Measurements from ENCODE around the gene PLD4.
"Not testable (repeated sequence)": the region's sequence is repeated elsewhere in the genome, so short reads cannot be mapped to it uniquely, and the experiment has no call there.

PLD4 gene

DNA sequence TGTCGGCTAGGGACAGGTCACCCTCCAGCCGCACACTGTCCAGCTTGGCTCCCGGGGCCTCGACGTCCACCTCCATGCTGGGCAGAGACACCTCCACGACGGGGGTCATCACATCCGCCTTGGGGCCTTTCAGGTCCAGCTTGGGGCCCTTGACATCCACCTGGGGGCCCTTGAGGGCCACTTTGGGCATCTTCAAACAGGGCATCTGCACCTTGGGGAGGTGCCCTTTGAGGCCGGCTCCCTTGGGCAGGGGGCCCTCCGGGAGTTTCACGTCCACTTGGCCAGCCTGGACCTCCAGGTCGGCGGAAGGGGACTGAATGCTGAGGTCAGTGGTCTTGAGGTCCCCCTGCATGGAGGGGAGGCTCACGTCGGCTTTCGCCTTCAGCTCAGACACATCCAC lies 17.9 kb downstream of the PLD4 start:
- H3K9ac ChIP-seq (ENCODE audit: low read length) = no peak overlapping the region
- H3K27me3 ChIP-seq (replicated peaks; ENCODE audit: control insufficient read depth, insufficient read depth, low read length) = no peaks in the 10 kb centered on the region
- no peaks in the 10 kb centered on the region for H3K4me1 ChIP-seq (ENCODE audit: control insufficient read depth, insufficient read depth, low read length)
- H3K9me3 ChIP-seq (ENCODE audit: control insufficient read depth, low read length) = no peaks in the 10 kb centered on the region
- DNase-seq (ENCODE audit: low read depth) = no peak
- H3K36me3 ChIP-seq (ENCODE audit: control insufficient read depth, insufficient read depth, low read length, severe bottlenecking) = peaks cover 2% of the 10 kb centered on the region
- no peak overlapping the region for H3K4me3 ChIP-seq (ENCODE audit: low read length)

DNA sequence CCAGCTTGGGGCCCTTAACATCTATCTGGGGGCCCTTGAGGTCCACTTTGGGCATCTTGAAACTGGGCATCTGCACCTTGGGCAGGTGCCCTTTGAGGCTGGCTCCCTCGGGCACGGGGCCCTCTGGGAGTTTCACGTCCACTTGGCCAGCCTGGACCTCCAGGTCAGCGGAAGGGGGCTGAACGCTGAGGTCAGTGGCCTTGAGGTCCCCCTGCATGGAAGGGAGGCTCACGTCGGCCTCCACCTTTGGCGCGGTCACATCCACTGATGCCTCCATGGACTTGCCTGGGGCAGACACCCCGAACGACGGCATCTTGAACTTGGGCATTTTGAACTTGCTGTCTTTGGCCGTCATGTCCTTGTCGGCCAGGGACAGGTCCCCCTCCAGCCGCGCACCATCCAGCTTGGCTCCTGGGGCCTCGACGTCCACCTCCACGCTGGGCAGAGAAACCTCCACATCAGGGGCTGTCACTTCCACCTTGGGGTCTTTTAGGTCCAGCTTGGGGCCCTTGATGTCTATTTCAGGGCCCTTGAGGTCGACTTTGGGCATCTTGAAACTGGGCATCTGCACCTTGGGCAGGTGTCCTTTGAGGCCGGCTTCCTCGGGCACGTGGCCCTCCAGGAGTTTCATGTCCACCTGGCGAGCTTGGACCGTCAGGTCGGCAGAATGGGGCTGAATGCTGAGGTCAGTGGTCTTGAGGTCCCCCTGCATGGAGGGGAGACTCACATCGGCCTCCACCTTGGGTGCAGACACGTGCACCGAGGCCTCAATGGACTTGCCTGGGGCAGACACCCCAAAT lies 18.7 kb downstream of the PLD4 start:
- H3K4me3 ChIP-seq (ENCODE audit: low read length); H3K4me1 ChIP-seq (ENCODE audit: control insufficient read depth, insufficient read depth, low read length); H3K9ac ChIP-seq (ENCODE audit: low read length); H3K27me3 ChIP-seq (replicated peaks; ENCODE audit: control insufficient read depth, insufficient read depth, low read length); H3K36me3 ChIP-seq (ENCODE audit: control insufficient read depth, insufficient read depth, low read length, severe bottlenecking); H3K9me3 ChIP-seq (ENCODE audit: control insufficient read depth, low read length); DNase-seq (ENCODE audit: low read depth): not testable (repeated sequence)

- not testable (repeated sequence) for H3K4me1 ChIP-seq (ENCODE audit: control insufficient read depth, insufficient read depth, low read length); DNase-seq (ENCODE audit: low read depth); H3K9ac ChIP-seq (ENCODE audit: low read length); H3K36me3 ChIP-seq (ENCODE audit: control insufficient read depth, insufficient read depth, low read length, severe bottlenecking); H3K9me3 ChIP-seq (ENCODE audit: control insufficient read depth, low read length); H3K27me3 ChIP-seq (replicated peaks; ENCODE audit: control insufficient read depth, insufficient read depth, low read length); H3K4me3 ChIP-seq (ENCODE audit: low read length)
These were observed 19.3 kb downstream of the PLD4 start for GRCh38 chr14:104944016-104944308.

DNA sequence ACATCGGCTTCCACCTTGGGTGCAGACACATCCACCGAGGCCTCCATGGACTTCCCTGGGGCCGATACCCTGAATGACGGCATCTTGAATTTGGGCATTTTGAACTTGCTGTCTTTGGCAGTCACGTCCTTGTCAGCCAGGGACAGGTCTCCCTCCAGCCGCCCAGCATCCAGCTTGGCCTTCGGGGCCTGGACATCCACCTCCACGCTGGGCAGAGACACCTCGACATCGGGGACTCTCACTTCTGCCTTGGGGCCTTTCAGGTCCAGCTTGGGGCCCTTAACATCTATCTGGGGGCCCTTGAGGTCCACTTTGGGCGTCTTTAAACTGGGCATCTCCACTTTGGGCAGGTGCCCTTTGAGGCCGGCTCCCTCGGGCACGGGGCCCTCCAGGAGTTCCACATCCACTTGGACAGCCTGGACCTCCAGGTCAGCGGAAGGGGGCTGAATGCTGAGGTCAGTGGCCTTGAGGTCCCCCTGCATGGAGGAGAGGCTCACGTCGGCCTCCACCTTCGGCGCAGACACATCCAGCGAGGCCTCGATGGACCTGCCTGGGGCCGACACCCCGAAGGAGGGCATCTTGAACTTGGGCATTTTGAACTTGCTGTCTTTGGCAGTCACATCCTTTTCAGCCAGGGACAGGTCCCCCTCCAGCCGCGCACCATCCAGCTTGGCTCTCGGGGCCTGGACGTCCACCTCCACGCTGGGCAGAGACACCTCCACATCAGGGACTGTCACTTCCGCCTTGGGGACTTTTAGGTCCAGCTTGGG lies 19.9 kb downstream of the PLD4 start:
- not testable (repeated sequence) for DNase-seq (ENCODE audit: low read depth); H3K9ac ChIP-seq (ENCODE audit: low read length); H3K4me1 ChIP-seq (ENCODE audit: control insufficient read depth, insufficient read depth, low read length); H3K9me3 ChIP-seq (ENCODE audit: control insufficient read depth, low read length); H3K36me3 ChIP-seq (ENCODE audit: control insufficient read depth, insufficient read depth, low read length, severe bottlenecking); H3K4me3 ChIP-seq (ENCODE audit: low read length); H3K27me3 ChIP-seq (replicated peaks; ENCODE audit: control insufficient read depth, insufficient read depth, low read length)

- not testable (repeated sequence) for H3K4me3 ChIP-seq (ENCODE audit: low read length)
These were observed 20.6 kb downstream of the PLD4 start for GRCh38 chr14:104945266-104945665.

GRCh38 chr14:104945986-104946965 lies 21.6 kb downstream of the PLD4 start:
- H3K4me3 ChIP-seq (ENCODE audit: low read length); H3K9me3 ChIP-seq (ENCODE audit: control insufficient read depth, low read length); H3K27me3 ChIP-seq (replicated peaks; ENCODE audit: control insufficient read depth, insufficient read depth, low read length); H3K4me1 ChIP-seq (ENCODE audit: control insufficient read depth, insufficient read depth, low read length); H3K9ac ChIP-seq (ENCODE audit: low read length); DNase-seq (ENCODE audit: low read depth); H3K36me3 ChIP-seq (ENCODE audit: control insufficient read depth, insufficient read depth, low read length, severe bottlenecking): not testable (repeated sequence)

More at GRCh38 chr14:104945266-104945665, 20.6 kb downstream of the PLD4 start:
- not testable (repeated sequence) for H3K27me3 ChIP-seq (replicated peaks; ENCODE audit: control insufficient read depth, insufficient read depth, low read length); H3K4me1 ChIP-seq (ENCODE audit: control insufficient read depth, insufficient read depth, low read length); H3K9ac ChIP-seq (ENCODE audit: low read length); DNase-seq (ENCODE audit: low read depth); H3K9me3 ChIP-seq (ENCODE audit: control insufficient read depth, low read length); H3K36me3 ChIP-seq (ENCODE audit: control insufficient read depth, insufficient read depth, low read length, severe bottlenecking)

DNA sequence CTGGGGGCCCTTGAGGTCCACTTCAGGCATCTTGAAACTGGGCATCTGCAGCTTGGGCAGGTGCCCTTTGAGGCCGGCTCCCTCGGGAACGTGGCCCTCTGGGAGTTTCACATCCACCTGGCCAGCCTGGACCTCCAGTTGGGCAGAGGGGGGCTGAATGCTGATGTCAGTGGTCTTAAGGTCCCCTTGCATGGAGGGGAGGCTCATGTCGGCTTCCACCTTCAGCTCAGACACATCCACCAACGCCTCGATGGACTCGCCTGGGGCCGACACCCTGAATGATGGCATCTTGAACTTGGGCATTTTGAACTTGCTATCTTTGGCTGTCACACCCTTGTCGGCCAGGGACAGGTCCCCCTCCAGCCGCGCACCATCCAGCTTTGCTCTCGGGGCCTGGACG lies 22.5 kb downstream of the PLD4 start:
- H3K4me1 ChIP-seq (ENCODE audit: control insufficient read depth, insufficient read depth, low read length); H3K9ac ChIP-seq (ENCODE audit: low read length); DNase-seq (ENCODE audit: low read depth); H3K4me3 ChIP-seq (ENCODE audit: low read length); H3K36me3 ChIP-seq (ENCODE audit: control insufficient read depth, insufficient read depth, low read length, severe bottlenecking); H3K27me3 ChIP-seq (replicated peaks; ENCODE audit: control insufficient read depth, insufficient read depth, low read length); H3K9me3 ChIP-seq (ENCODE audit: control insufficient read depth, low read length): not testable (repeated sequence)

DNA sequence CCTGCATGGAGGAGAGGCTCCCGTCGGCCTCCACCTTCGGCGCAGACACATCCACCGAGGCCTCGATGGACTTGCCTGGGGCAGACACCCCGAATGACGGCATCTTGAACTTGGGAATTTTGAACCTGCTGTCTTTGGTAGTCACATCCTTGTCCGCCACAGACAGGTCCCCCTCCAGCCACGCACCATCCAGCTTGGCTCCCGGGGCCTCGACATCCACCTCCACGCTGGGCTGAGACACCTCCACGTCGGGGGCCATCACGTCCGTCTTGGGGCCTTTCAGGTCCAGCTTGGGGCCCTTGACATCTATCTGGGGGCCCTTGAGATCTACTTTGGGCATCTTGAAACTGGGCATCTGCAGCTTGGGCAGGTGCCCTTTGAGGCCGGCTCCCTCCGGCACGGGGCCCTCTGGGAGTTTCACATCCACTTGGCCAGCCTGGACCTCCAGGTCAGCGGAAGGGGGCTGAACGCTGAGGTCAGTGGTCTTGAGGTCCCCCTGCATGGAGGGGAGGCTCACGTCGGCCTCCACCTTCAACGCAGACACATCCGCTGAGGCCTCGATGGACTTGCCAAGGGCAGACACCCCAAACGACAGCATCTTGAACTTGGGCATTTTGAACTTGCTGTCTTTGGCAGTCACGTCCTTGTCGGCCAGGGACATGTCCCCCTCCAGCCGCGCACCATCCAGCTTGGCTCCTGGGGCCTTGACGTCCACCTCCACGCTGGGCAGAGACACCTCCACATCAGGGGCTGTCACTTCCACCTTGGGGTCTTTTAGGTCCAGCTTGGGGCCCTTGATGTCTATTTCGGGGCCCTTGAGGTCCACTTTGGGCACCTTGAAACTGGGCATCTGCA lies 23.4 kb downstream of the PLD4 start:
- not testable (repeated sequence) for DNase-seq (ENCODE audit: low read depth)

DNA sequence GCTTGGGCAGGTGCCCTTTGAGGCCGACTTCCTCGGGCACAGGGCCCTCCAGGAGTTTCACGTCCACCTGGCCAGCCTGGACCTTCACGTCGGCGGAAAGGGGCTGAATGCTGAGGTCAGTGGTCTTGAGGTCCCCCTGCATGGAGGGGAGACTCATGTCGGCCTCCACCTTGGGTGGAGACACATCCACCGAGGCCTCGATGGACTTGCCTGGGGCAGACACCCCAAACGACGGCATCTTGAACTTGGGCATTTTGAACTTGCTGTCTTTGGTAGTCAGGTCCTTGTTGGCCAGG lies 24.0 kb downstream of the PLD4 start:
- Histone ChIP-seq H3K9me3 (ENCODE audit: control insufficient read depth, low read length) (no peaks in the 10 kb centered on the region), H3K36me3 (ENCODE audit: control insufficient read depth, insufficient read depth, low read length, severe bottlenecking) (peaks cover 6% of the 10 kb centered on the region), H3K27me3 (replicated peaks; ENCODE audit: control insufficient read depth, insufficient read depth, low read length) (no peaks in the 10 kb centered on the region), H3K4me1 (ENCODE audit: control insufficient read depth, insufficient read depth, low read length) (no peaks in the 10 kb centered on the region), H3K4me3 (ENCODE audit: low read length) (no peak overlapping the region), H3K9ac (ENCODE audit: low read length) (no peak overlapping the region)
- DNase-seq (ENCODE audit: low read depth) = no peak

More for the DNA sequence above, 23.4 kb downstream of the PLD4 start:
- not testable (repeated sequence) for H3K4me3 ChIP-seq (ENCODE audit: low read length); H3K36me3 ChIP-seq (ENCODE audit: control insufficient read depth, insufficient read depth, low read length, severe bottlenecking); H3K4me1 ChIP-seq (ENCODE audit: control insufficient read depth, insufficient read depth, low read length); H3K9ac ChIP-seq (ENCODE audit: low read length); H3K9me3 ChIP-seq (ENCODE audit: control insufficient read depth, low read length); H3K27me3 ChIP-seq (replicated peaks; ENCODE audit: control insufficient read depth, insufficient read depth, low read length)

DNA sequence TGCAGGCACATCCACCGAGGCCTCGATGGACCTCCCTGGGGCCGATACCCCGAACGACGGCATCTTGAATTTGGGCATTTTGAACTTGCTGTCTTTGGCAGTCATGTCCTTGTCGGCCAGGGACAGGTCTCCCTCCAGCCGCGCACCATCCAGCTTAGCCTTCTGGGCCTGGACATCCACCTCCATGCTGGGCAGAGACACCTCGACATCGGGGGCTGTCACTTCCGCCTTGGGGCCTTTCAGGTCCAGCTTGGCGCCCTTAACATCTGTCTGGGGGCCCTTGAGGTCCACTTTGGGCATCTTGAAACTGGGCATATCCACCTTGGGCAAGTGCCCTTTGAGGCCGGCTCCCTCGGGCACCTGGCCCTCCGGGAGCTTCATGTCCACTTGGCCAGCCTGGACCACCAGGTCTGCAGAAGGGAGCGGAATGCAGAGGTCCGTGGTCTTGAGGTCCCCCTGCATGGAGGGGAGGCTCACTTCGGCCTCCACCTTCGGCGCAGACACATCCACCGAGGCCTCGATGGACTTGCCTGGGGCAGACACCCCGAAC lies 24.8 kb downstream of the PLD4 start:
- not testable (repeated sequence) for H3K4me1 ChIP-seq (ENCODE audit: control insufficient read depth, insufficient read depth, low read length); H3K9me3 ChIP-seq (ENCODE audit: control insufficient read depth, low read length); H3K27me3 ChIP-seq (replicated peaks; ENCODE audit: control insufficient read depth, insufficient read depth, low read length); DNase-seq (ENCODE audit: low read depth); H3K9ac ChIP-seq (ENCODE audit: low read length); H3K4me3 ChIP-seq (ENCODE audit: low read length)
- peaks cover 13% of the 10 kb centered on the region for H3K36me3 ChIP-seq (ENCODE audit: control insufficient read depth, insufficient read depth, low read length, severe bottlenecking)
